ENCODE data around the gene TNFSF10. TPM values are rescaled to one million over a fixed set of nuclear protein-coding genes. Genes with fewer than 3 reads are reported as not detected.

Gene TNFSF10
- total and polyA plus RNA-seq, 2 of the 8 experiments (the other 6 are each of a cell fraction or from before 2014, with no cell fraction given): 0.06 TPM; not detected in 1

DNA sequence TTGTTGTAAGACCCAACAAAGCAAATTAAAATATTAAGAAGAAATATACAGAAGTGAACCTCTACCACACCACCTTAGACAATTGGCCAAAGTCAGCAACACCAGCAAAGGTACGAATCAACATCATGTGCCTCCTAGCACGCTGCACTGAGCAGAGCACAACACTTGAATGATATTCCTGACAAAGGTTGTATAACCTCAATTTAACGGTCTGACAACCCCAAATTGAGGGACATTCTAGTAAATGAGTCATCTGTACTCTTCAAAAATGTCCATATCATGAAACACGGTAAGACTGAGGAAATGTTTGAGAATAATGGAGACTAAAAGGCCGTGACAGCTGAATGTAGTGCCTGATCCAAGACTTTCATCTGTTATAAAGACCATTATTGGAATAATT, 41.3 kb upstream of the TNFSF10 start:
- Histone ChIP-seq H3K9ac (replicated peaks in 1 of 4; ENCODE audit: extremely low read depth in 1 of 4, low read depth in 3 of 4, low read length in 3 of 4) (no peak overlapping the region), H3K4ac (replicated peaks; ENCODE audit: insufficient read length, low read depth, low read length) (no peak overlapping the region), H2AK5ac (ENCODE audit: low read depth, low read length) (no peak overlapping the region), H2BK20ac (ENCODE audit: low read length) (no peak overlapping the region), H3K56ac (replicated peaks; ENCODE audit: insufficient read length, low read depth, low read length) (no peak overlapping the region), H4K8ac (ENCODE audit: extremely low read depth, insufficient read depth, low read length) (no peak overlapping the region), H3K27ac (ENCODE audit: low read depth, low read length) (no peak overlapping the region), H3K36me3 (ENCODE audit: control insufficient read depth in 2 of 4, insufficient read depth in 4 of 4, low read length in 3 of 4) (no peaks in the 10 kb centered on the region), H3K23ac (ENCODE audit: insufficient read length) (no peak overlapping the region), H4K5ac (ENCODE audit: insufficient read length, low read depth, low read length) (no peak overlapping the region), H2BK5ac (ENCODE audit: low read depth, low read length) (no peak overlapping the region), H3K18ac (ENCODE audit: extremely low read depth, low read length) (no peak overlapping the region), H2BK12ac (ENCODE audit: low read depth, low read length) (no peak overlapping the region), H2BK120ac (replicated peaks; ENCODE audit: low read depth, low read length) (no peak overlapping the region), H2AFZ (ENCODE audit: low read length) (no peak overlapping the region; the same call in 1 of the 2 replicates), H3K4me1 (replicated peaks in 1 of 4; ENCODE audit: control insufficient read depth in 3 of 4, insufficient read depth in 4 of 4, low read length in 3 of 4) (no peaks in the 10 kb centered on the region), H3K79me2 (ENCODE audit: control insufficient read depth in 1 of 2, insufficient read depth in 2 of 2, low read length in 2 of 2) (no peaks in the 10 kb centered on the region), H4K20me1 (replicated peaks in 1 of 2; ENCODE audit: control insufficient read depth in 1 of 2, insufficient read depth in 2 of 2, low read length in 2 of 2) (peaks cover 0 to 2% of the 10 kb centered on the region in 2 experiments), H3K4me3 (ENCODE audit: extremely low read depth in 1 of 4, insufficient read depth in 2 of 4, low read depth in 3 of 4, low read length in 4 of 4) (no peak overlapping the region), H3K9me3 (ENCODE audit: insufficient read depth in 2 of 2, low read depth in 1 of 2, low read length in 1 of 2) (no peaks in the 10 kb centered on the region), H3K14ac (ENCODE audit: insufficient read length) (no peak overlapping the region), H3K23me2 (ENCODE audit: low read depth, low read length) (no peaks in the 10 kb centered on the region), H3K4me2 (ENCODE audit: insufficient read depth in 1 of 2, low read depth in 2 of 2, low read length in 2 of 2) (no peak overlapping the region), H3K79me1 (ENCODE audit: low read depth, low read length) (no peaks in the 10 kb centered on the region), H2BK15ac (ENCODE audit: low read length) (no peak overlapping the region), H3K27me3 (replicated peaks in 1 of 4; ENCODE audit: control insufficient read depth in 3 of 4, extremely low read depth in 1 of 4, insufficient read depth in 3 of 4, low read length in 3 of 4) (no peaks in the 10 kb centered on the region), H4K91ac (replicated peaks; ENCODE audit: insufficient read length, low read length) (no peak overlapping the region)
- ChIA-PET CTCF (ENCODE audit: partially characterized antibody) (no interaction called here), POLR2A (ENCODE audit: partially characterized antibody) (no interaction called here)
- no peak for FAIRE-seq
- DNase-seq (ENCODE audit: low read depth in 1 of 2, low spot score in 2 of 2): no peak
- TF ChIP-seq RNF2 (IDR thresholded peaks at IDR 0.05; ENCODE audit: borderline replicate concordance, low read depth, low read length, missing control alignments, poor library complexity, severe bottlenecking) (no peak), KDM1A (IDR thresholded peaks at IDR 0.05; ENCODE audit: borderline replicate concordance, low read length) (no peak), POLR2A (IDR thresholded peaks at IDR 0.05; ENCODE audit: control extremely low read depth in 1 of 2, low read depth in 2 of 2, low read length in 2 of 2) (no peak), BCL11A (IDR thresholded peaks at IDR 0.05; ENCODE audit: low read depth in 2 of 2, low read length in 2 of 2) (no peak)
- TF ChIP-seq, protein P1, sequence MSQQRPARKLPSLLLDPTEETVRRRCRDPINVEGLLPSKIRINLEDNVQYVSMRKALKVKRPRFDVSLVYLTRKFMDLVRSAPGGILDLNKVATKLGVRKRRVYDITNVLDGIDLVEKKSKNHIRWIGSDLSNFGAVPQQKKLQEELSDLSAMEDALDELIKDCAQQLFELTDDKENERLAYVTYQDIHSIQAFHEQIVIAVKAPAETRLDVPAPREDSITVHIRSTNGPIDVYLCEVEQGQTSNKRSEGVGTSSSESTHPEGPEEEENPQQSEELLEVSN (IDR thresholded peaks at IDR 0.05): no peak
- WGBS, 2 experiments (ENCODE audit: extremely low coverage in 1 of 2, insufficient coverage in 1 of 2, insufficient read length in 1 of 2, insufficient replicate concordance in 2 of 2, low coverage in 1 of 2, low lambda C conversion rate in 2 of 2, missing lambda C conversion rate in 1 of 2): 92% methylated on average over 5 of the region's 5 CpGs; no CpG with 5 or more reads in 1 of the 2 experiments

Measured in H1 (cell line).